GM20000 (cell line): ENCODE measurements around the gene GPD2.

Experiments
- DNase-seq: peaks from one replicate; pipeline ENCODE4 v3.0.0; 2012; ENCODE audit warnings: low spot score
- TF ChIP-seq, protein P1 (sequence below): IDR thresholded peaks from 2 replicates; pipeline ENCODE4 v1.5.1; 2012; ENCODE audit warnings: mild to moderate bottlenecking, control low read depth; ENCODE audit errors: extremely low read depth, missing control alignments

Gene GPD2

DNA sequence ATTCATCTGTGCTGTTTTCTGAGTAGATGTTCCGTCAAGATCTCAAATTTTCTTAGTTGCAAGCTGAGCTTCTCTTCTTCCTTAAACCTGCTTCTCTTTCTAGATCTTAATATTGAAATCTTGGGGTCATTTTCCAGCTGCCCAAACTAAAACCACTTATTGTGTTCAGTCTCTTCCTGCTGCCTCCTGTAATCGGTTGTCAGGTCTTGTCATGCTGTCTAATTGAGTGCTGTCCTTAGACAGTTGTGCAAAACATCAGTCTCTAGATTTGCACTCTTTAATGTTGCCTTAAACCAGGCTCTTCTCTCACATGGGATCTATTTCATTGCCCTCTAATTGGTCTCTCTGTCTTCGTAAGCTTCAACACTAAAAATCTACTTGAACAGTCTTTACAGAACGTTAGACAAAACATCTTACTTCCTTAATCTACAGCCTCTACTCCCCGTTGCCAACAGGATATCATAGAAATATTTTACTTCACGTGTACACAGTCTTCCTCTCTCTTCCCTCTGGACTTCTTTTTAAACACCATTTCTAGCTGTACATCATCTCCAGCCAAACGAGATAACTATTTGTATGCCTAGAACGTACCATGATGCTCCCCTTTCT, 34.9 kb downstream of the GPD2 start:
- DNase-seq: no peak
- TF ChIP-seq, protein P1, sequence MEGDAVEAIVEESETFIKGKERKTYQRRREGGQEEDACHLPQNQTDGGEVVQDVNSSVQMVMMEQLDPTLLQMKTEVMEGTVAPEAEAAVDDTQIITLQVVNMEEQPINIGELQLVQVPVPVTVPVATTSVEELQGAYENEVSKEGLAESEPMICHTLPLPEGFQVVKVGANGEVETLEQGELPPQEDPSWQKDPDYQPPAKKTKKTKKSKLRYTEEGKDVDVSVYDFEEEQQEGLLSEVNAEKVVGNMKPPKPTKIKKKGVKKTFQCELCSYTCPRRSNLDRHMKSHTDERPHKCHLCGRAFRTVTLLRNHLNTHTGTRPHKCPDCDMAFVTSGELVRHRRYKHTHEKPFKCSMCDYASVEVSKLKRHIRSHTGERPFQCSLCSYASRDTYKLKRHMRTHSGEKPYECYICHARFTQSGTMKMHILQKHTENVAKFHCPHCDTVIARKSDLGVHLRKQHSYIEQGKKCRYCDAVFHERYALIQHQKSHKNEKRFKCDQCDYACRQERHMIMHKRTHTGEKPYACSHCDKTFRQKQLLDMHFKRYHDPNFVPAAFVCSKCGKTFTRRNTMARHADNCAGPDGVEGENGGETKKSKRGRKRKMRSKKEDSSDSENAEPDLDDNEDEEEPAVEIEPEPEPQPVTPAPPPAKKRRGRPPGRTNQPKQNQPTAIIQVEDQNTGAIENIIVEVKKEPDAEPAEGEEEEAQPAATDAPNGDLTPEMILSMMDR: no peak

DNA sequence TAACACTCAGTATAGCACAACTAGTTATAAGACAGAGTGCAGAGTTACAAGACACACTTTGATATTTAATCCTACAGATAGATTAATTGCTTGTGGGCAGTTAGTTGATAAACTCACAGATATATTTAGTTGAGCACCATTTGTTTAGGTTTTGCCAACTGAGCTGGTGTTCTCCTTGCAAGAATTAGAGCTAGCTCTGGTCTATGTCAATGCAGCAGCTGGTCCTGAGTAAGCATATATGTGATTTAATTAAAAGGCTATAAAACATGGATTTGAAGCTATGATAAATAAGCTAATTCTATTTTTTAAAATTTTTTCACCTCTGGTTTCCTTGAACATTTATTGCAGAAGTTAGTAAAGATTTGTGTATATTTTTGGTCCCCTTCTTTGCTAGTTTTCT, 35.6 kb downstream of the GPD2 start:
- DNase-seq: no peak
- TF ChIP-seq, protein P1: no peak

DNA sequence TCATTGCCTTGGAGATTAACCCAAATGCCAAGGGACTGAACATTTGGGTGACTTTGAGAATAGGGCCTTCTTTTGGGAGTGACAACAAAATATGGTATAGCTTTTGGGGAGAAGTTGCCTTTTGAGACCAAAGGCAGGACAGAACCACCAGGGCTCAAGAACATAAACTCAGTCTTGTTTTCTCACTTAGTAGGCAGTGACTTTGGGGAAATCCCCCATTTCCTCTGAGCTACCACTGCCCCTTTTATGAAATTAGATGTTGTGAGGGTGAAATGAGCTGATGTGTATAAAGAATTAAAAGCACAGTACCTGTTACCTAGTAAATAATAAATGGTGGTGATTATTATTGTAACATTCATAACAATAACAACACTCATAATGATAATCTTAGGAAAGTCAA, 36.5 kb downstream of the GPD2 start:
- no peak for DNase-seq
- TF ChIP-seq, protein P1: no peak

DNA sequence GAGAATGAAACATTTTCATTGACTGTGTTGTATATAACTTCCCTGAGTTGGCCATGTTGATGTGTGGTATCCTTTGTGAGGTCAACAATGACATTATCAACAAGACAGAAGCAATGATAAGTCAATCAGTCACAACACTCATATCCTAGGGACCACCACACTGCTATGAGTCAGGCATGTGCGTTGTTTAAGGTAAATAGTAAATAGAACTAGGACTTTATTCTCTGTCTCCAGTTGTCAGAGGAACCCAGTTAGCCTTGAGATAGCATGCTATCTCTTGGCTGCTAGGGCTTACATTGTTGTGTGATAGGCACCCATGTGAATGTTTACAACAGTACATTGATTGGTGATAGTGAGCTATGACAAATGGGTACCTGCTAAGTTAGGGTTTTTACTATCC, 37.3 kb downstream of the GPD2 start:
- TF ChIP-seq, protein P1: no peak
- no peak for DNase-seq

DNA sequence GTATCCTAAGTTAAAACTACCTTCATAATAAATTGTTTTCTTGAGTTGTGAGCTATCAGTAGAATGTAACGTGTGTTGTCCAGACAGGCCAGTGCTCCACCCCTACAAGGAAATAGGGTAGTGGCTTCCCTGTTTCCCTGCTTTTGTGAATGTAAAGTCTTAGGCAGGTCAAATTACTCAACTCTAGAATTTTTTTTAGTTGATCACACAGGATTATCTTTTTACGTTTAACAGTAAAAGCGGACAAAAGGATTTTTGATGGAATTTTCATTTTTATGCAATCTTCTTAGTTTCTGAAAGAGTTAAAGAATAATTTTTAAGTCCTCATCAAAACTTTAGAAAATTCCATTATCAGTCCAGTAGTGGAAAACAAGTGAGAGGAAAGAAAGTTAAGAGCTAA, 38.2 kb downstream of the GPD2 start:
- TF ChIP-seq, protein P1: no peak
- DNase-seq: no peak

DNA sequence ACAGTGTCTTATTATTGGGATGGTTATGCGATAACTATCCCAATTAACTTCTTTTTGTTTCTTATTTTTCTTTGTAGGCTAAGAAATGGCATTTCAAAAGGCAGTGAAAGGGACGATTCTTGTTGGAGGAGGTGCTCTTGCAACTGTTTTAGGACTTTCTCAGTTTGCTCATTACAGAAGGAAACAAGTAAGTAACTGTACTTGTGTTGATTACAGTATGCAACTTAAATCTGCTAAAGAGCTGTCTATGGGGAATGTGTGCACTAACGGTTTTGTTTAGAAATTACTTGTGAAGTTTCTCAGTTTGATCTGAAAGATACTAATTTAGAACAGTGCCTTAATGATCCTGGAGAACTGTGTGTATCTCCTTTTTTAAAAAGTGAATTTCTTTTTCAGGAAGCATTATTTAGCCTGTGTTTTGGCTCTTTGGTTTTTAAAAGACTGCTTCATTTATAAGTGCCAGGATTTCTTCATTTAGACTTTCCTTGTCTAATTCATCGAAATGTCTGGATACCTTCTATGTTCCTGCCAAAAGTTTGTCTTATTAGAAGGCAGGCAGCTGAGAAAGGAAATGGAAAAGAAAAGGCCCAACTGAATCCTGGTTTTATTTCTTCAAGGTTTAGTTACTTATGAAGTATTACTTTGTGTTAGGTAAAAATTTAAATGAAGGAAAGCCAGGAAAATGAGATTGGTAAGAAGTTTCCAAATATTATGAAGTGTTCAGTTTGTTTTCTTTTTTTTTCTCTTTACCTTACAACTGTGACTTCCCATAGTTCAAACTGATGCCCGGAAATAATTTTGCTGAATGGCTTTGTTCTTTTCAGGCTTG, 40.1 kb downstream of the GPD2 start:
- TF ChIP-seq, protein P1: no peak
- no peak for DNase-seq

DNA sequence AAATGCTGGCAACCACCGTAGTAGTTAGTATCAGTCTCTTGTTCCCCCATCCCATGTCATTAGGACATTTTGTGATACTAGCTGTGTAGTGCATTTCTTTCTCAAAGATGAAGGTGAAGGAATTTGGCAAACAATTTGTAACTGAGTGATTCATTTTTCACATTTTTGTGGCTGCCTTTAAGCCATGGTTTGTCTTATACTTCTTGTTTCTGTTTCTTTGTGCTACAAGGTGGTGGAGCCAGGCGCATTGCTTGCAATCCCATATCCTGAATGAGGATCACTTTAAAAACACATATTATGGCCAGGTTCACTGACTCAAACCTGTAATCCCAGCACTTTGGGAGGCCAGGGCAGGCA, 40.6 kb downstream of the GPD2 start:
- TF ChIP-seq, protein P1: no peak

More for the DNA sequence above, 40.6 kb downstream of the GPD2 start:
- peak; percentile 38 for DNase-seq
